Neural crest cell (in vitro differentiated cells): ENCODE data around the gene RAB1B. TPM values are rescaled to one million over a fixed set of nuclear protein-coding genes. Genes with fewer than 3 reads are reported as not detected.

Experiments used
- DNase-seq: peaks from one replicate; pipeline ENCODE4 v3.0.0; 2021; ENCODE audit warnings: low read depth, mixed read lengths, low spot score
- H3K27ac Mint-ChIP-seq: one replicate; pipeline ENCODE4 v1.8.0; 2021; ENCODE audit warnings: mild to moderate bottlenecking, mixed read lengths; ENCODE audit not compliant: unreplicated experiment
- H3K27me3 Mint-ChIP-seq: 2 replicates; pipeline ENCODE4 v1.8.0; 2021; ENCODE audit warnings: low read depth, mild to moderate bottlenecking, mixed read lengths
- H3K36me3 Mint-ChIP-seq: 2 replicates; pipeline ENCODE4 v1.8.0; 2021; ENCODE audit warnings: low read depth, mild to moderate bottlenecking, mixed read lengths
- H3K4me1 Mint-ChIP-seq: 2 replicates; pipeline ENCODE4 v1.8.0; 2021; ENCODE audit warnings: mixed read lengths
- H3K4me3 Mint-ChIP-seq: one replicate; pipeline ENCODE4 v1.8.0; 2021; ENCODE audit warnings: mild to moderate bottlenecking, mixed read lengths
- H3K9me3 Mint-ChIP-seq: 2 replicates; pipeline ENCODE4 v1.8.0; 2021; ENCODE audit warnings: mixed read lengths
- CTCF ChIP-seq: fragments of 200-600 bp; sonication (generic); conservative IDR thresholded peaks from 2 replicates; pipeline ENCODE4 v1.5.0; 2021; ENCODE audit warnings: antibody characterized with exemption, mild to moderate bottlenecking
- total RNA-seq: library from RNA; stranded (reverse); gene quantifications from 2 replicates; pipeline ENCODE4 v1.2.1, GENCODE V29; 2021

RAB1B gene
- total RNA-seq, 1 donor from 2014 or later = 116 TPM

- Mint-ChIP-seq H3K9me3 (peaks cover 14% of the 10 kb centered on the region), H3K27ac (no peak overlapping the region), H3K4me3 (no peak overlapping the region), H3K36me3 (no peaks in the 10 kb centered on the region), H3K27me3 (no peaks in the 10 kb centered on the region), H3K4me1 (peaks cover 52% of the 10 kb centered on the region)
- no peak for TF ChIP-seq CTCF
- DNase-seq = no peak
Observed at GRCh38 chr11:66321606-66322005, 53.2 kb downstream of the RAB1B start.

- H3K36me3 Mint-ChIP-seq = no peaks in the 10 kb centered on the region
- H3K4me1 Mint-ChIP-seq = peaks cover 53% of the 10 kb centered on the region
- H3K27me3 Mint-ChIP-seq = no peaks in the 10 kb centered on the region
- peaks cover 14% of the 10 kb centered on the region for H3K9me3 Mint-ChIP-seq
- no peak for TF ChIP-seq CTCF
- H3K4me3 Mint-ChIP-seq = peak overlapping the region; percentile 51
- no peak overlapping the region for H3K27ac Mint-ChIP-seq
- DNase-seq = no peak
Observed at GRCh38 chr11:66322732-66323427, 54.4 kb downstream of the RAB1B start.

- no peak for TF ChIP-seq CTCF
- Mint-ChIP-seq H3K27me3 (no peaks in the 10 kb centered on the region), H3K9me3 (peaks cover 14% of the 10 kb centered on the region), H3K4me1 (peaks cover 51% of the 10 kb centered on the region), H3K36me3 (no peaks in the 10 kb centered on the region), H3K4me3 (no peak overlapping the region), H3K27ac (no peak overlapping the region)
- DNase-seq = no peak
Observed at GRCh38 chr11:66323684-66324083, 55.2 kb downstream of the RAB1B start.

GRCh38 chr11:66324664-66325063, 56.2 kb downstream of the RAB1B start:
- Mint-ChIP-seq H3K9me3 (peaks cover 14% of the 10 kb centered on the region), H3K4me3 (no peak overlapping the region), H3K27me3 (no peaks in the 10 kb centered on the region), H3K4me1 (peaks cover 49% of the 10 kb centered on the region), H3K36me3 (no peaks in the 10 kb centered on the region), H3K27ac (peak overlapping the region; percentile 81)
- DNase-seq = no peak
- no peak for TF ChIP-seq CTCF

- Mint-ChIP-seq H3K4me1 (peaks cover 49% of the 10 kb centered on the region), H3K27ac (no peak overlapping the region), H3K4me3 (no peak overlapping the region), H3K27me3 (no peaks in the 10 kb centered on the region), H3K9me3 (peaks cover 9% of the 10 kb centered on the region), H3K36me3 (no peaks in the 10 kb centered on the region)
- DNase-seq = no peak
- TF ChIP-seq CTCF = no peak
Observed at GRCh38 chr11:66325263-66325671, 56.8 kb downstream of the RAB1B start.
